H9 (cell line): ENCODE results near the gene CARD19. TPM values are rescaled to one million over a fixed set of nuclear protein-coding genes. Genes with fewer than 3 reads are reported as not detected.

Source experiments
- DNase-seq: peaks from one replicate; pipeline ENCODE4 v3.0.0-alpha.2; 2017
- H2AFZ ChIP-seq: one replicate; pipeline ENCODE4 v1.6.1; 2013; ENCODE audit warnings: mild to moderate bottlenecking, low read length, control low read depth, moderate library complexity
- H2AK5ac ChIP-seq: 2 replicates; pipeline ENCODE4 v1.6.1; 2013; ENCODE audit warnings: low read length, control low read depth, mixed read lengths; ENCODE audit not compliant: insufficient read length
- H2BK120ac ChIP-seq: one replicate; pipeline ENCODE4 v1.6.1; 2013; ENCODE audit warnings: low read depth, mild to moderate bottlenecking, low read length, control low read depth, inconsistent platforms; ENCODE audit not compliant: poor library complexity, severe bottlenecking
- H2BK12ac ChIP-seq: 2 replicates; pipeline ENCODE4 v1.6.1; 2013; ENCODE audit warnings: low read length, control low read depth, mixed read lengths, low read depth; ENCODE audit not compliant: insufficient read length
- H2BK15ac ChIP-seq: 2 replicates; pipeline ENCODE4 v1.6.1; 2013; ENCODE audit warnings: low read depth, low read length, control low read depth
- H2BK20ac ChIP-seq: one replicate; pipeline ENCODE4 v1.6.1; 2013; ENCODE audit warnings: low read depth, mild to moderate bottlenecking, low read length, control low read depth, inconsistent platforms; ENCODE audit not compliant: poor library complexity, severe bottlenecking
- H2BK5ac ChIP-seq: 2 replicates; pipeline ENCODE4 v1.6.1; 2013; ENCODE audit warnings: low read length, control low read depth, mixed read lengths; ENCODE audit not compliant: insufficient read length
- H3K14ac ChIP-seq: 2 replicates; pipeline ENCODE4 v1.6.1; 2013; ENCODE audit warnings: low read length, control low read depth; ENCODE audit not compliant: insufficient read depth
- H3K18ac ChIP-seq: 2 replicates; pipeline ENCODE4 v1.6.1; 2013; ENCODE audit warnings: low read depth, mild to moderate bottlenecking, mixed read lengths, low read length, control low read depth; ENCODE audit not compliant: insufficient read length
- H3K23ac ChIP-seq: 2 replicates; pipeline ENCODE4 v1.6.1; 2013; ENCODE audit warnings: low read length, control low read depth, mixed read lengths, low read depth; ENCODE audit not compliant: insufficient read length
- H3K23me2 ChIP-seq: 2 replicates; pipeline ENCODE4 v1.6.1; 2013; ENCODE audit warnings: low read depth, mild to moderate bottlenecking, mixed read lengths, low read length, control low read depth; ENCODE audit not compliant: insufficient read length, poor library complexity, severe bottlenecking
- H3K27ac ChIP-seq: 2 replicates; pipeline ENCODE4 v1.5.1; 2013; ENCODE audit warnings: low read length, control low read depth, mixed read lengths, low read depth; ENCODE audit not compliant: insufficient read length
- H3K27me3 ChIP-seq: 2 replicates; pipeline ENCODE4 v1.6.1; 2013; ENCODE audit warnings: low read length, control low read depth, inconsistent platforms; ENCODE audit not compliant: insufficient read depth
- H3K4ac ChIP-seq: 2 replicates; pipeline ENCODE4 v1.6.1; 2013; ENCODE audit warnings: low read depth, mild to moderate bottlenecking, control low read depth, inconsistent platforms, low read length, moderate library complexity
- H3K4me1 ChIP-seq: 2 replicates; pipeline ENCODE4 v1.6.1; 2013; ENCODE audit warnings: low read length, control low read depth, inconsistent platforms; ENCODE audit not compliant: insufficient read depth
- H3K4me2 ChIP-seq: 2 replicates; pipeline ENCODE4 v1.6.1; 2013; ENCODE audit warnings: low read length, control low read depth, mixed read lengths; ENCODE audit not compliant: insufficient read length, insufficient read depth
- H3K56ac ChIP-seq: 2 replicates; pipeline ENCODE4 v1.6.1; 2013; ENCODE audit warnings: low read depth, mild to moderate bottlenecking, mixed read lengths, low read length, control low read depth; ENCODE audit not compliant: insufficient read length
- H3K79me1 ChIP-seq: 2 replicates; pipeline ENCODE4 v1.6.1; 2013; ENCODE audit warnings: low read depth, mild to moderate bottlenecking, moderate library complexity, low read length, control low read depth, inconsistent platforms; ENCODE audit not compliant: insufficient read depth, poor library complexity, severe bottlenecking
- H3K79me2 ChIP-seq: 2 replicates; pipeline ENCODE4 v1.6.1; 2013; ENCODE audit warnings: low read length, control low read depth, inconsistent platforms; ENCODE audit not compliant: insufficient read depth
- H3K9ac ChIP-seq: 2 replicates; pipeline ENCODE4 v1.6.1; 2013; ENCODE audit warnings: low read length, control low read depth, mixed read lengths; ENCODE audit not compliant: insufficient read length; ENCODE audit errors: extremely low read depth
- H3K9me3 ChIP-seq: one replicate; pipeline ENCODE4 v1.6.1; 2013; ENCODE audit warnings: low read depth, low read length, inconsistent platforms; ENCODE audit not compliant: control insufficient read depth
- H3T11ph ChIP-seq: one replicate; pipeline ENCODE4 v1.6.1; 2013; ENCODE audit warnings: mild to moderate bottlenecking, low read length, control low read depth, inconsistent platforms
- H4K20me1 ChIP-seq: one replicate; pipeline ENCODE4 v1.6.1; 2013; ENCODE audit not compliant: control insufficient read depth, insufficient read length, insufficient read depth
- H4K5ac ChIP-seq: 2 replicates; pipeline ENCODE4 v1.6.1; 2013; ENCODE audit warnings: low read depth, mild to moderate bottlenecking, mixed read lengths, low read length, control low read depth; ENCODE audit not compliant: insufficient read length
- H4K8ac ChIP-seq: replicated peaks from 2 replicates; pipeline ENCODE4 v1.6.1; 2013; ENCODE audit warnings: low read length, control low read depth, mixed read lengths, low read depth; ENCODE audit not compliant: insufficient read length
- H4K91ac ChIP-seq: 2 replicates; pipeline ENCODE4 v1.6.1; 2013; ENCODE audit warnings: low read depth, mild to moderate bottlenecking, moderate library complexity, mixed read lengths, low read length, control low read depth; ENCODE audit not compliant: insufficient read length
- H3K27ac Mint-ChIP-seq, 3 experiments: 2 replicates in 2 of 3; 3 replicates in 1 of 3; pipeline ENCODE4 v1.8.0; 2020 to 2021; ENCODE audit warnings: mixed read lengths in 3 of 3, mild to moderate bottlenecking in 1 of 3, moderate library complexity in 1 of 3
- H3K27me3 Mint-ChIP-seq: 2 replicates; pipeline ENCODE4 v1.8.0; 2021; ENCODE audit warnings: low read depth, mild to moderate bottlenecking, moderate library complexity, mixed read lengths
- H3K36me3 Mint-ChIP-seq, 3 experiments: 2 replicates in 2 of 3; 3 replicates in 1 of 3; pipeline ENCODE4 v1.8.0; 2020 to 2021; ENCODE audit warnings: low read depth in 3 of 3, mixed read lengths in 3 of 3; ENCODE audit not compliant: insufficient read depth in 1 of 3
- H3K4me1 Mint-ChIP-seq, 2 experiments: 2 replicates each; pipeline ENCODE4 v1.8.0; 2020; ENCODE audit warnings: mixed read lengths in 2 of 2
- H3K4me3 Mint-ChIP-seq, 2 experiments: 2 replicates in 1 of 2; 3 replicates in 1 of 2; pipeline ENCODE4 v1.8.0; 2020 to 2021; ENCODE audit warnings: mild to moderate bottlenecking in 2 of 2, mixed read lengths in 2 of 2, moderate library complexity in 1 of 2
- H3K9me3 Mint-ChIP-seq, 2 experiments: 2 replicates in 1 of 2; 3 replicates in 1 of 2; pipeline ENCODE4 v1.8.0; 2020; ENCODE audit warnings: mild to moderate bottlenecking in 2 of 2, mixed read lengths in 2 of 2, moderate library complexity in 1 of 2
- WGBS: extraction: QIAGEN DNeasy Blood & Tissue Kit; methylation state at CpG from one replicate; pipeline ENCODE4 v1.1.7; 2013; ENCODE audit warnings: missing lambda C conversion rate, low lambda C conversion rate, mixed read lengths; ENCODE audit not compliant: insufficient read length; ENCODE audit errors: extremely low coverage; 5-methylcytosine and 5-hydroxymethylcytosine counted together
- total RNA-seq: library from RNA; stranded (reverse); gene quantifications from 2 replicates; pipeline ENCODE4 v1.2.1, GENCODE V29; 2021
- TF ChIP-seq, protein P1 (sequence below): fragments of 200-600 bp; sonication (generic); conservative IDR thresholded peaks from 3 replicates; pipeline ENCODE4 v1.8.0; 2021; ENCODE audit warnings: antibody characterized with exemption, mild to moderate bottlenecking

Gene CARD19
- total RNA-seq, 1 experiment from 2014 or later, result 21.4 TPM

DNA sequence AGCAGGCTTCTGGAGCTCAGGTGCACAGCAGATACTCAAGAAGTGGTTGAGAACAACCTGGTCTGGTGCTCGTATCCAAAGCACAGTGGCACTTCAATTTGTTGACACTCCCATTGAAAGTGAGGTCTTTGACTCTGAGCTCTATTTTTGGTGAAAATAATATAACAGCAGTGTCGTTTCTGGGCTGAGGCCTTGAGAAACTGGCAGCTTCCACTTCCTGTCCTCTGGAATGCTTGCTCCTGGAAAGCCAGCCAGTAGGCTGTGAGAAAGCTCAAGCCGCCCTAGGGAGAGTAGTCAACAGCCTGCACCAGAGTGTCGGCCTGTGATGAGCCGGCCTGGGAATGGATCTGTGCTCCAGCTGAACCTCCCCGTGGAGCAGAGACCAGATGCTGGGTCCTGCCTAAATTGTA, 44.3 kb upstream of the CARD19 start:
- DNase-seq, result no peak
- Histone ChIP-seq H2BK15ac (no peak overlapping the region), H2AFZ (no peak overlapping the region), H3K56ac (no peak overlapping the region), H3K79me1 (no peaks in the 10 kb centered on the region), H2AK5ac (no peak overlapping the region), H3K9ac (no peak overlapping the region), H3K79me2 (no peaks in the 10 kb centered on the region), H3K27me3 (no peaks in the 10 kb centered on the region), H2BK120ac (no peak overlapping the region), H3K18ac (no peak overlapping the region), H4K8ac (no peak overlapping the region), H2BK20ac (no peak overlapping the region), H2BK12ac (no peak overlapping the region), H3K4me1 (no peaks in the 10 kb centered on the region), H3K23ac (no peak overlapping the region), H3K4me2 (no peak overlapping the region), H4K5ac (no peak overlapping the region), H3K9me3 (no peaks in the 10 kb centered on the region), H4K20me1 (no peaks in the 10 kb centered on the region), H3T11ph (no peak overlapping the region), H2BK5ac (no peak overlapping the region), H4K91ac (no peak overlapping the region), H3K4ac (no peak overlapping the region), H3K27ac (no peak overlapping the region), H3K14ac (no peak overlapping the region), H3K23me2 (no peaks in the 10 kb centered on the region)
- WGBS, result no CpG with 5 or more reads among the region's 6 CpGs
- peaks cover 31% of the 10 kb centered on the region for H3K27me3 Mint-ChIP-seq
- no peak overlapping the region; a peak in 1 of 7 replicates for H3K27ac Mint-ChIP-seq
- no peaks in the 10 kb centered on the region; a peak in 1 of 5 replicates for H3K9me3 Mint-ChIP-seq
- TF ChIP-seq, protein P1, sequence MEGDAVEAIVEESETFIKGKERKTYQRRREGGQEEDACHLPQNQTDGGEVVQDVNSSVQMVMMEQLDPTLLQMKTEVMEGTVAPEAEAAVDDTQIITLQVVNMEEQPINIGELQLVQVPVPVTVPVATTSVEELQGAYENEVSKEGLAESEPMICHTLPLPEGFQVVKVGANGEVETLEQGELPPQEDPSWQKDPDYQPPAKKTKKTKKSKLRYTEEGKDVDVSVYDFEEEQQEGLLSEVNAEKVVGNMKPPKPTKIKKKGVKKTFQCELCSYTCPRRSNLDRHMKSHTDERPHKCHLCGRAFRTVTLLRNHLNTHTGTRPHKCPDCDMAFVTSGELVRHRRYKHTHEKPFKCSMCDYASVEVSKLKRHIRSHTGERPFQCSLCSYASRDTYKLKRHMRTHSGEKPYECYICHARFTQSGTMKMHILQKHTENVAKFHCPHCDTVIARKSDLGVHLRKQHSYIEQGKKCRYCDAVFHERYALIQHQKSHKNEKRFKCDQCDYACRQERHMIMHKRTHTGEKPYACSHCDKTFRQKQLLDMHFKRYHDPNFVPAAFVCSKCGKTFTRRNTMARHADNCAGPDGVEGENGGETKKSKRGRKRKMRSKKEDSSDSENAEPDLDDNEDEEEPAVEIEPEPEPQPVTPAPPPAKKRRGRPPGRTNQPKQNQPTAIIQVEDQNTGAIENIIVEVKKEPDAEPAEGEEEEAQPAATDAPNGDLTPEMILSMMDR, result no peak
- no peaks in the 10 kb centered on the region for H3K36me3 Mint-ChIP-seq
- H3K4me3 Mint-ChIP-seq, result no peak overlapping the region
- H3K4me1 Mint-ChIP-seq, result peaks cover 25 to 28% of the 10 kb centered on the region in 2 experiments
